Smooth muscle cell (in vitro differentiated cells): ENCODE measurements around the gene RPL39L. TPM values are rescaled to one million over a fixed set of nuclear protein-coding genes. Genes with fewer than 3 reads are reported as not detected.
"Not testable (repeated sequence)": the region's sequence is repeated elsewhere in the genome, so short reads cannot be mapped to it uniquely, and the experiment has no call there.

ENCODE experiments used
- DNase-seq: peaks from one replicate; lab custom pipeline; 2025; ENCODE audit not compliant: unreplicated experiment; lab: John Stamatoyannopoulos, UW
- H2AFZ ChIP-seq: fragments of 200-600 bp; sonication (generic); 2 replicates; pipeline ENCODE4 v1.6.0; 2016; ENCODE audit warnings: antibody characterized with exemption, low read depth, mild to moderate bottlenecking
- H3F3A ChIP-seq: fragments of 200-600 bp; sonication (generic); 2 replicates; pipeline ENCODE4 v1.6.0; 2017; ENCODE audit warnings: antibody characterized with exemption, low read depth
- H3K27ac ChIP-seq: fragments of 200-600 bp; sonication (generic); 2 replicates; pipeline ENCODE4 v1.5.1; 2016; ENCODE audit warnings: low read depth, mild to moderate bottlenecking
- H3K27me3 ChIP-seq: fragments of 200-600 bp; sonication (generic); 2 replicates; pipeline ENCODE4 v1.6.1; 2016; ENCODE audit warnings: low read depth, mild to moderate bottlenecking
- H3K36me3 ChIP-seq: fragments of 200-600 bp; sonication (generic); 2 replicates; pipeline ENCODE4 v1.5.1; 2016; ENCODE audit warnings: low read depth
- H3K4me1 ChIP-seq: fragments of 200-600 bp; sonication (generic); 2 replicates; pipeline ENCODE4 v1.5.1; 2016; ENCODE audit warnings: low read depth
- H3K4me2 ChIP-seq: fragments of 200-600 bp; sonication (generic); 2 replicates; pipeline ENCODE4 v1.6.0; 2016; ENCODE audit warnings: mild to moderate bottlenecking
- H3K4me3 ChIP-seq: fragments of 200-600 bp; sonication (generic); 2 replicates; pipeline ENCODE4 v1.5.1; 2016; ENCODE audit warnings: mild to moderate bottlenecking
- H3K79me2 ChIP-seq: fragments of 200-600 bp; sonication (generic); 2 replicates; pipeline ENCODE4 v1.6.0; 2016; ENCODE audit warnings: low read depth, mild to moderate bottlenecking
- H3K9ac ChIP-seq: fragments of 200-600 bp; sonication (generic); 2 replicates; pipeline ENCODE4 v1.6.0; 2016; ENCODE audit warnings: low read depth
- H3K9me3 ChIP-seq: fragments of 200-600 bp; sonication (generic); replicated peaks from 2 replicates; pipeline ENCODE4 v1.5.1; 2016; ENCODE audit warnings: low read depth
- H4K20me1 ChIP-seq: fragments of 200-600 bp; sonication (generic); 2 replicates; pipeline ENCODE4 v1.6.0; 2016; ENCODE audit warnings: low read depth
- CTCF ChIP-seq: fragments of 200-600 bp; sonication (generic); IDR thresholded peaks from 2 replicates; pipeline ENCODE4 v1.5.1; 2017; ENCODE audit warnings: borderline replicate concordance, mild to moderate bottlenecking, antibody characterized with exemption; ENCODE audit not compliant: insufficient read depth, poor library complexity, severe bottlenecking
- WGBS: methylation state at CpG from one replicate; pipeline ENCODE4 v1.1.7; 2016; ENCODE audit warnings: low lambda C conversion rate; 5-methylcytosine and 5-hydroxymethylcytosine counted together
- polyA plus RNA-seq: library from polyadenylated mRNA; unstranded; fragments of >200 nt; fragmentation: Nextera tagmentation; extraction: Ambion mirVana; gene quantifications from 2 replicates; pipeline ENCODE4 v1.2.1, GENCODE V29; 2016
- total RNA-seq: library from RNA; depleted of rRNA; stranded (reverse); fragments of >200 nt; gene quantifications from 2 replicates; pipeline ENCODE4 v1.2.3, GENCODE V29; 2014

RPL39L gene
- total and polyA plus RNA-seq, 2 experiments from 2014 or later, result 40.3 to 44.2 TPM

GRCh38 chr3:187145149-187145895 is 6.0 kb upstream of the RPL39L start:
- Histone ChIP-seq H3K4me3 (no peak overlapping the region), H3K4me2 (no peak overlapping the region), H2AFZ (no peak overlapping the region), H3K27me3 (no peaks in the 10 kb centered on the region), H3K27ac (no peak overlapping the region), H3K9ac (no peak overlapping the region), H3F3A (no peaks in the 10 kb centered on the region), H3K9me3 (no peaks in the 10 kb centered on the region), H3K4me1 (no peaks in the 10 kb centered on the region), H3K36me3 (no peaks in the 10 kb centered on the region), H4K20me1 (no peaks in the 10 kb centered on the region), H3K79me2 (no peaks in the 10 kb centered on the region)
- TF ChIP-seq CTCF, result no peak
- no peak for DNase-seq
- WGBS, result 96% methylated on average over 3 of the region's 3 CpGs

GRCh38 chr3:187139895-187140253 is 578 bp upstream of the RPL39L start:
- H2AFZ ChIP-seq, result peak overlapping the region; percentile 91
- H4K20me1 ChIP-seq, result no peaks in the 10 kb centered on the region
- H3K27ac ChIP-seq, result no peak overlapping the region
- no peaks in the 10 kb centered on the region for H3K79me2 ChIP-seq
- H3K27me3 ChIP-seq, result no peaks in the 10 kb centered on the region
- no peaks in the 10 kb centered on the region for H3K4me1 ChIP-seq
- H3K4me3 ChIP-seq, result peak overlapping the region; percentile 59
- DNase-seq, result no peak
- TF ChIP-seq CTCF, result no peak
- H3K9me3 ChIP-seq, result no peaks in the 10 kb centered on the region
- H3K4me2 ChIP-seq, result peak overlapping the region; percentile 85
- no peaks in the 10 kb centered on the region for H3F3A ChIP-seq
- WGBS, result 37% methylated on average over 3 of the region's 3 CpGs
- no peak overlapping the region for H3K9ac ChIP-seq
- H3K36me3 ChIP-seq, result no peaks in the 10 kb centered on the region

GRCh38 chr3:187136936-187137335 is 2.4 kb downstream of the RPL39L start:
- no peaks in the 10 kb centered on the region for H3K4me1 ChIP-seq
- H3F3A ChIP-seq, result no peaks in the 10 kb centered on the region
- H2AFZ ChIP-seq, result no peak overlapping the region
- H3K36me3 ChIP-seq, result no peaks in the 10 kb centered on the region
- no peaks in the 10 kb centered on the region for H3K79me2 ChIP-seq
- no peak for DNase-seq
- TF ChIP-seq CTCF, result no peak
- no peak overlapping the region for H3K4me3 ChIP-seq
- no peaks in the 10 kb centered on the region for H3K9me3 ChIP-seq
- H3K9ac ChIP-seq, result no peak overlapping the region
- no peaks in the 10 kb centered on the region for H3K27me3 ChIP-seq
- no peak overlapping the region for H3K4me2 ChIP-seq
- H4K20me1 ChIP-seq, result no peaks in the 10 kb centered on the region
- 82% methylated on average over 4 of the region's 4 CpGs for WGBS
- no peak overlapping the region for H3K27ac ChIP-seq

GRCh38 chr3:187136337-187136736 is 3.0 kb downstream of the RPL39L start:
- Histone ChIP-seq H3K4me2 (no peak overlapping the region), H4K20me1 (no peaks in the 10 kb centered on the region), H3K4me3 (no peak overlapping the region), H3K27me3 (no peaks in the 10 kb centered on the region), H3K36me3 (no peaks in the 10 kb centered on the region), H3K79me2 (no peaks in the 10 kb centered on the region), H3K27ac (no peak overlapping the region), H2AFZ (no peak overlapping the region), H3F3A (no peaks in the 10 kb centered on the region), H3K9ac (no peak overlapping the region), H3K9me3 (no peaks in the 10 kb centered on the region), H3K4me1 (no peaks in the 10 kb centered on the region)
- TF ChIP-seq CTCF, result no peak
- DNase-seq, result no peak
- 92% methylated on average over 1 of the region's 1 CpG for WGBS

GRCh38 chr3:187135172-187135690 is 4.1 kb downstream of the RPL39L start:
- H3K27me3 ChIP-seq, H3K79me2 ChIP-seq, H3K36me3 ChIP-seq, H4K20me1 ChIP-seq, H3K4me2 ChIP-seq, H3K4me3 ChIP-seq, H3K4me1 ChIP-seq, H2AFZ ChIP-seq, H3K9ac ChIP-seq, H3F3A ChIP-seq, DNase-seq, H3K9me3 ChIP-seq, H3K27ac ChIP-seq: not testable (repeated sequence)
- 91% methylated on average over 11 of the region's 11 CpGs for WGBS
